GM23338 (cell line): ENCODE results near the gene DCBLD1. TPM values are rescaled to one million over a fixed set of nuclear protein-coding genes. Genes with fewer than 3 reads are reported as not detected.

Experiments
- ATAC-seq: fragments of 200-7000 bp; cut with Tn5 transposase; 3 replicates; pipeline ENCODE4 v1.9.1; 2020
- DNase-seq: peaks from one replicate; pipeline ENCODE4 v3.0.0-alpha.2; 2015; ENCODE audit warnings: low spot score
- H2AFZ ChIP-seq: fragments of 200-600 bp; sonication (generic); 2 replicates; pipeline ENCODE4 v1.8.0; 2016; ENCODE audit warnings: antibody characterized with exemption, mild to moderate bottlenecking, moderate library complexity
- H3F3A ChIP-seq: fragments of 200-600 bp; sonication (generic); replicated peaks from 2 replicates; pipeline ENCODE4 v1.8.0; 2017; ENCODE audit warnings: antibody characterized with exemption, mixed run types, low read depth
- H3K27ac ChIP-seq: fragments of 200-600 bp; sonication (generic); 2 replicates; pipeline ENCODE4 v1.6.1; 2016; ENCODE audit warnings: low read depth
- H3K27me3 ChIP-seq: fragments of 200-600 bp; sonication (generic); 2 replicates; pipeline ENCODE4 v1.8.0; 2016; ENCODE audit warnings: mild to moderate bottlenecking, mixed run types, moderate library complexity; ENCODE audit not compliant: insufficient read depth
- H3K36me3 ChIP-seq: fragments of 200-600 bp; sonication (generic); 2 replicates; pipeline ENCODE4 v1.8.0; 2016; ENCODE audit warnings: mild to moderate bottlenecking; ENCODE audit not compliant: insufficient read depth
- H3K4me1 ChIP-seq: fragments of 200-600 bp; sonication (generic); 2 replicates; pipeline ENCODE4 v1.8.0; 2016; ENCODE audit warnings: mild to moderate bottlenecking, moderate library complexity; ENCODE audit not compliant: insufficient read depth
- H3K4me2 ChIP-seq: fragments of 200-600 bp; sonication (generic); 2 replicates; pipeline ENCODE4 v1.7.1; 2017; ENCODE audit warnings: mixed run types
- H3K4me3 ChIP-seq: fragments of 200-600 bp; sonication (generic); 2 replicates; pipeline ENCODE4 v1.6.1; 2016; ENCODE audit warnings: mixed run types
- H3K79me2 ChIP-seq: fragments of 200-600 bp; sonication (generic); replicated peaks from 2 replicates; pipeline ENCODE4 v1.8.0; 2017; ENCODE audit warnings: mild to moderate bottlenecking; ENCODE audit not compliant: insufficient read depth
- H3K9me2 ChIP-seq: fragments of 200-600 bp; sonication (generic); 2 replicates; pipeline ENCODE4 v1.8.0; 2017; ENCODE audit not compliant: insufficient read depth
- H4K20me1 ChIP-seq: fragments of 200-600 bp; sonication (generic); replicated peaks from 2 replicates; pipeline ENCODE4 v1.8.0; 2017; ENCODE audit warnings: mild to moderate bottlenecking; ENCODE audit not compliant: insufficient read depth
- H3K27ac Mint-ChIP-seq: 2 replicates; pipeline ENCODE4 v1.8.0; 2020; ENCODE audit warnings: inconsistent platforms, mild to moderate bottlenecking, moderate library complexity, mixed read lengths
- H3K27me3 Mint-ChIP-seq: 3 replicates; pipeline ENCODE4 v1.8.0; 2022; ENCODE audit warnings: low read depth, mild to moderate bottlenecking, moderate library complexity, mixed read lengths, inconsistent platforms; ENCODE audit not compliant: insufficient read depth, poor library complexity
- H3K36me3 Mint-ChIP-seq: 3 replicates; pipeline ENCODE4 v1.8.0; 2021; ENCODE audit warnings: low read depth, mild to moderate bottlenecking, inconsistent platforms, moderate library complexity, mixed read lengths
- H3K4me1 Mint-ChIP-seq: 3 replicates; pipeline ENCODE4 v1.8.0; 2020; ENCODE audit warnings: mild to moderate bottlenecking, inconsistent platforms, mixed read lengths
- H3K4me3 Mint-ChIP-seq: 3 replicates; pipeline ENCODE4 v1.8.0; 2021; ENCODE audit warnings: moderate library complexity, mild to moderate bottlenecking, inconsistent platforms, mixed read lengths
- H3K9me3 Mint-ChIP-seq: 3 replicates; pipeline ENCODE4 v1.8.0; 2020; ENCODE audit warnings: moderate library complexity, mild to moderate bottlenecking, inconsistent platforms, mixed read lengths
- CREB1 ChIP-seq: fragments of 250-450 bp; sonication (Bioruptor Pico); IDR thresholded peaks from 2 replicates; pipeline ENCODE4 v1.5.0; 2020; ENCODE audit warnings: low read depth, mild to moderate bottlenecking, moderate library complexity
- CTCF ChIP-seq, 2 experiments: fragments of 200-600 bp in 1 of 2; sonication (generic) in 1 of 2; conservative IDR thresholded peaks; 2 replicates each; pipeline versions ENCODE4 v1.5.1 to v1.6.1; 2016 to 2017; ENCODE audit warnings: antibody characterized with exemption in 2 of 2, low read depth in 2 of 2, mild to moderate bottlenecking in 2 of 2, moderate library complexity in 1 of 2
- ETS1 ChIP-seq: IDR thresholded peaks from 2 replicates; pipeline ENCODE4 v1.6.1; 2016; ENCODE audit warnings: antibody characterized with exemption
- EZH2 ChIP-seq: fragments of 200-600 bp; sonication (generic); IDR thresholded peaks from one replicate; pipeline ENCODE4 v1.8.0; 2017; ENCODE audit warnings: antibody characterized with exemption, mild to moderate bottlenecking, low read depth; ENCODE audit not compliant: unreplicated experiment
- EZH2phosphoT487 ChIP-seq: fragments of 200-600 bp; sonication (generic); IDR thresholded peaks from one replicate; pipeline ENCODE4 v1.8.1; 2018; ENCODE audit warnings: antibody characterized with exemption; ENCODE audit not compliant: unreplicated experiment
- JUNB ChIP-seq: IDR thresholded peaks from one replicate; pipeline ENCODE4 v1.6.1; 2016; ENCODE audit warnings: antibody characterized with exemption; ENCODE audit not compliant: unreplicated experiment
- NANOG ChIP-seq: IDR thresholded peaks from 2 replicates; pipeline ENCODE4 v1.6.1; 2016; ENCODE audit warnings: antibody characterized with exemption, borderline replicate concordance
- POLR2AphosphoS5 ChIP-seq: IDR thresholded peaks from 2 replicates; pipeline ENCODE4 v1.6.1; 2016; ENCODE audit warnings: antibody characterized with exemption, low read depth
- REST ChIP-seq: IDR thresholded peaks from one replicate; pipeline ENCODE4 v1.6.1; 2018; ENCODE audit warnings: antibody characterized with exemption; ENCODE audit not compliant: unreplicated experiment
- STAT1 ChIP-seq: IDR thresholded peaks from one replicate; pipeline ENCODE4 v1.6.1; 2016; ENCODE audit warnings: antibody characterized with exemption; ENCODE audit not compliant: unreplicated experiment
- ZNF114 ChIP-seq: fragments of 250-450 bp; sonication (Bioruptor Pico); IDR thresholded peaks from 2 replicates; pipeline ENCODE4 v1.5.0; 2020; ENCODE audit warnings: mild to moderate bottlenecking, moderate library complexity
- ZNF331 ChIP-seq: fragments of 250-450 bp; sonication (Bioruptor Pico); IDR thresholded peaks from 2 replicates; pipeline ENCODE4 v1.5.0; 2020; ENCODE audit warnings: low read depth, mild to moderate bottlenecking, moderate library complexity
- ZNF462 ChIP-seq: fragments of 250-450 bp; sonication (Bioruptor Pico); IDR thresholded peaks from 2 replicates; pipeline ENCODE4 v1.5.0; 2020; ENCODE audit warnings: mild to moderate bottlenecking, moderate library complexity
- polyA plus RNA-seq: library from polyadenylated mRNA; unstranded; fragments of >200 nt; fragmentation: Nextera tagmentation; extraction: Ambion mirVana; gene quantifications from 2 replicates; pipeline ENCODE4 v1.2.1, GENCODE V29; 2016
- total RNA-seq: library from RNA; depleted of rRNA; stranded (reverse); fragments of >200 nt; shearing (Covaris generic); gene quantifications from 2 replicates; pipeline ENCODE4 v1.2.3, GENCODE V29; 2014

Gene DCBLD1
- total and polyA plus RNA-seq, 2 experiments from 2014 or later = 4.2 to 7.6 TPM

DNA sequence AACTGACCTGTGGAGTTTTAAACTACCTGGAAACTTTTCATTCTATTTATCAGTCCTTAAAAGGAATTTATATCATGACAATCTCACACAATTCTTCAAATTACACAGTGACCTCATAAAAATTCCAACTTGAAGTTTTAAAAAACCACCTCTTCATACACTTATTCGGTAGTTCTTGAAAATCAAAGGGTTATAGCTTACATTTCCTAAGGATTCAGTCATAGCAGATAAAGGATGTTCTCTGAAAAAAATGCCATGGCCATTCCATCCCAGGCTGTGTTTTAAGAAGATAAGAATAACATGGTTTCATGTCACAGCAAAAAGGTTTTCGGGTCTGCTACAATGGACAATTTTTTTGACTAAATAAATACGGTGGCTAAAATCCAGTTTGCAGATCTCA is 78.7 kb downstream of the DCBLD1 start:
- Mint-ChIP-seq H3K36me3 (peaks cover 3% of the 10 kb centered on the region; the same call in 2 of the 3 replicates), H3K9me3 (no peaks in the 10 kb centered on the region), H3K4me3 (no peak overlapping the region), H3K4me1 (no peaks in the 10 kb centered on the region), H3K27ac (no peak overlapping the region), H3K27me3 (no peaks in the 10 kb centered on the region)
- H3K79me2 ChIP-seq = no peaks in the 10 kb centered on the region
- no peak for TF ChIP-seq EZH2phosphoT487
- no peak for TF ChIP-seq NANOG
- no peak for TF ChIP-seq EZH2
- no peak for TF ChIP-seq POLR2AphosphoS5
- TF ChIP-seq JUNB = no peak
- TF ChIP-seq ZNF331 (CRISPR knock-in tag) = no peak
- TF ChIP-seq ZNF114 = no peak
- TF ChIP-seq ETS1 = no peak
- no peak for TF ChIP-seq ZNF462 (CRISPR knock-in tag)
- TF ChIP-seq STAT1 = no peak
- no peak for TF ChIP-seq CREB1
- no peak for TF ChIP-seq CTCF (conservative IDR thresholded peaks at IDR 0.05; ENCODE audit: low read depth in 2 of 2)
- TF ChIP-seq REST = no peak
- DNase-seq = no peak
- no peak for ATAC-seq
- no peak overlapping the region for H3K4me2 ChIP-seq
- H2AFZ ChIP-seq = no peak overlapping the region
- H3K4me1 ChIP-seq = no peaks in the 10 kb centered on the region
- no peak overlapping the region for H3K4me3 ChIP-seq
- no peaks in the 10 kb centered on the region for H3K27me3 ChIP-seq
- H3K36me3 ChIP-seq = 0 out of 2 replicates have a peak, but pooled peaks cover 9% of the 10 kb centered on the region
- no peaks in the 10 kb centered on the region for H3F3A ChIP-seq
- H4K20me1 ChIP-seq = no peaks in the 10 kb centered on the region
- no peaks in the 10 kb centered on the region for H3K9me2 ChIP-seq
- H3K27ac ChIP-seq = no peak overlapping the region
